SK-N-SH (cell line): Measurements from ENCODE around the gene CEP112.

Experiments used
- CHD2 ChIP-seq: fragments of 150-350 bp; IDR thresholded peaks from 2 replicates; pipeline ENCODE4 v1.6.1; 2018; ENCODE audit warnings: low read length; ENCODE audit not compliant: partially characterized antibody
- EP300 ChIP-seq, 2 experiments: IDR thresholded peaks; 2 replicates each; pipeline versions ENCODE4 v1.4.0 to v1.6.1; 2012; ENCODE audit warnings: borderline replicate concordance in 1 of 2, low read depth in 1 of 2, low read length in 1 of 2
- FOXJ3 ChIP-seq: sonication (generic); formaldehyde crosslinking; IDR thresholded peaks from 2 replicates; pipeline ENCODE4 v1.5.1; 2020; ENCODE audit warnings: mild to moderate bottlenecking, missing genetic modification reagents
- MXI1 ChIP-seq: IDR thresholded peaks from 2 replicates; pipeline ENCODE4 v1.6.1; 2012; ENCODE audit warnings: mild to moderate bottlenecking, low read depth, low read length, improper control_type of control experiment
- POLR2AphosphoS5 ChIP-seq: IDR thresholded peaks from 2 replicates; pipeline ENCODE4 v1.6.1; 2012; ENCODE audit warnings: low read depth, low read length
- SIN3A ChIP-seq: IDR thresholded peaks from 2 replicates; pipeline ENCODE4 v1.6.1; 2012; ENCODE audit warnings: low read depth, mild to moderate bottlenecking, low read length, moderate library complexity, borderline replicate concordance
- SMC3 ChIP-seq: IDR thresholded peaks from 2 replicates; pipeline ENCODE4 v1.6.1; 2012; ENCODE audit warnings: low read depth, low read length, improper control_type of control experiment
- TF ChIP-seq, protein P1 (sequence below): fragments of 200-600 bp; sonication (generic); IDR thresholded peaks from 2 replicates; pipeline ENCODE4 v1.6.1; 2017; ENCODE audit warnings: antibody characterized with exemption, mild to moderate bottlenecking, moderate library complexity
- TF ChIP-seq, protein P2 (sequence below): IDR thresholded peaks from 2 replicates; pipeline ENCODE4 v1.6.1; 2012; ENCODE audit warnings: mild to moderate bottlenecking, low read depth, low read length, moderate library complexity
- TF ChIP-seq, protein P3 (sequence below): IDR thresholded peaks from 2 replicates; pipeline ENCODE4 v1.4.0; 2012; ENCODE audit warnings: low read depth
- TF ChIP-seq, protein P4 (sequence below): fragments of 150-350 bp; IDR thresholded peaks from 2 replicates; pipeline ENCODE4 v1.6.1; 2017; ENCODE audit warnings: antibody characterized with exemption, low read length, low read depth, borderline replicate concordance

DNA sequence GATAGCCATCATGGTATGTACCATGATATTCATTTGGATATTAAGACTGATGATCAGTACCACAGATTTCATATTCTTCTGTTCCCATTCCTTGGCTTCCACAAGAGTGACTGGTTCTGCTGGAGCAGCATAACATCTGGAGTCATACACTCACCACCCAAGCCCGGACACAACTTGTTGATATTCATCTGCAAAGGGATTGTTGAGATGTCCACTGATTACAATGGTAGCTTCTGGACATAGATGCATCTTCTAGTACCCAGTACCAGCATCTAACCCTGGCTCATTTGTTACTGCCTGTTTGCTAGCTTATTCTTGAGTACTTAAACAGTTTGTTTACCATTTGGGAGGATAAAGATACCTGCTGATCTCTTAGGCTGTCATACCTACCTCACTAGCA is 394.8 kb downstream of the CEP112 start:
- TF ChIP-seq MXI1 (no peak), SIN3A (no peak), EP300 (IDR thresholded peaks at IDR 0.05; ENCODE audit: borderline replicate concordance in 1 of 2, low read depth in 1 of 2, low read length in 1 of 2) (no peak), POLR2AphosphoS5 (no peak), SMC3 (no peak), FOXJ3 (CRISPR knock-in tag) (no peak), CHD2 (no peak)
- TF ChIP-seq, protein P1, sequence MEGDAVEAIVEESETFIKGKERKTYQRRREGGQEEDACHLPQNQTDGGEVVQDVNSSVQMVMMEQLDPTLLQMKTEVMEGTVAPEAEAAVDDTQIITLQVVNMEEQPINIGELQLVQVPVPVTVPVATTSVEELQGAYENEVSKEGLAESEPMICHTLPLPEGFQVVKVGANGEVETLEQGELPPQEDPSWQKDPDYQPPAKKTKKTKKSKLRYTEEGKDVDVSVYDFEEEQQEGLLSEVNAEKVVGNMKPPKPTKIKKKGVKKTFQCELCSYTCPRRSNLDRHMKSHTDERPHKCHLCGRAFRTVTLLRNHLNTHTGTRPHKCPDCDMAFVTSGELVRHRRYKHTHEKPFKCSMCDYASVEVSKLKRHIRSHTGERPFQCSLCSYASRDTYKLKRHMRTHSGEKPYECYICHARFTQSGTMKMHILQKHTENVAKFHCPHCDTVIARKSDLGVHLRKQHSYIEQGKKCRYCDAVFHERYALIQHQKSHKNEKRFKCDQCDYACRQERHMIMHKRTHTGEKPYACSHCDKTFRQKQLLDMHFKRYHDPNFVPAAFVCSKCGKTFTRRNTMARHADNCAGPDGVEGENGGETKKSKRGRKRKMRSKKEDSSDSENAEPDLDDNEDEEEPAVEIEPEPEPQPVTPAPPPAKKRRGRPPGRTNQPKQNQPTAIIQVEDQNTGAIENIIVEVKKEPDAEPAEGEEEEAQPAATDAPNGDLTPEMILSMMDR, result no peak
- TF ChIP-seq, protein P2, sequence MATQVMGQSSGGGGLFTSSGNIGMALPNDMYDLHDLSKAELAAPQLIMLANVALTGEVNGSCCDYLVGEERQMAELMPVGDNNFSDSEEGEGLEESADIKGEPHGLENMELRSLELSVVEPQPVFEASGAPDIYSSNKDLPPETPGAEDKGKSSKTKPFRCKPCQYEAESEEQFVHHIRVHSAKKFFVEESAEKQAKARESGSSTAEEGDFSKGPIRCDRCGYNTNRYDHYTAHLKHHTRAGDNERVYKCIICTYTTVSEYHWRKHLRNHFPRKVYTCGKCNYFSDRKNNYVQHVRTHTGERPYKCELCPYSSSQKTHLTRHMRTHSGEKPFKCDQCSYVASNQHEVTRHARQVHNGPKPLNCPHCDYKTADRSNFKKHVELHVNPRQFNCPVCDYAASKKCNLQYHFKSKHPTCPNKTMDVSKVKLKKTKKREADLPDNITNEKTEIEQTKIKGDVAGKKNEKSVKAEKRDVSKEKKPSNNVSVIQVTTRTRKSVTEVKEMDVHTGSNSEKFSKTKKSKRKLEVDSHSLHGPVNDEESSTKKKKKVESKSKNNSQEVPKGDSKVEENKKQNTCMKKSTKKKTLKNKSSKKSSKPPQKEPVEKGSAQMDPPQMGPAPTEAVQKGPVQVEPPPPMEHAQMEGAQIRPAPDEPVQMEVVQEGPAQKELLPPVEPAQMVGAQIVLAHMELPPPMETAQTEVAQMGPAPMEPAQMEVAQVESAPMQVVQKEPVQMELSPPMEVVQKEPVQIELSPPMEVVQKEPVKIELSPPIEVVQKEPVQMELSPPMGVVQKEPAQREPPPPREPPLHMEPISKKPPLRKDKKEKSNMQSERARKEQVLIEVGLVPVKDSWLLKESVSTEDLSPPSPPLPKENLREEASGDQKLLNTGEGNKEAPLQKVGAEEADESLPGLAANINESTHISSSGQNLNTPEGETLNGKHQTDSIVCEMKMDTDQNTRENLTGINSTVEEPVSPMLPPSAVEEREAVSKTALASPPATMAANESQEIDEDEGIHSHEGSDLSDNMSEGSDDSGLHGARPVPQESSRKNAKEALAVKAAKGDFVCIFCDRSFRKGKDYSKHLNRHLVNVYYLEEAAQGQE, result no peak
- TF ChIP-seq, protein P3, sequence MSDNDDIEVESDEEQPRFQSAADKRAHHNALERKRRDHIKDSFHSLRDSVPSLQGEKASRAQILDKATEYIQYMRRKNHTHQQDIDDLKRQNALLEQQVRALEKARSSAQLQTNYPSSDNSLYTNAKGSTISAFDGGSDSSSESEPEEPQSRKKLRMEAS, result no peak
- TF ChIP-seq, protein P4, sequence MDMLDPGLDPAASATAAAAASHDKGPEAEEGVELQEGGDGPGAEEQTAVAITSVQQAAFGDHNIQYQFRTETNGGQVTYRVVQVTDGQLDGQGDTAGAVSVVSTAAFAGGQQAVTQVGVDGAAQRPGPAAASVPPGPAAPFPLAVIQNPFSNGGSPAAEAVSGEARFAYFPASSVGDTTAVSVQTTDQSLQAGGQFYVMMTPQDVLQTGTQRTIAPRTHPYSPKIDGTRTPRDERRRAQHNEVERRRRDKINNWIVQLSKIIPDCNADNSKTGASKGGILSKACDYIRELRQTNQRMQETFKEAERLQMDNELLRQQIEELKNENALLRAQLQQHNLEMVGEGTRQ, result no peak
